SK-N-MC (cell line): ENCODE results near the gene RPL22.

Source experiments
- EZH2 ChIP-seq: fragments of 200-600 bp; sonication (generic); IDR thresholded peaks from one replicate; pipeline ENCODE4 v1.6.1; 2017; ENCODE audit warnings: antibody characterized with exemption
- FOXP2 ChIP-seq: optimal IDR thresholded peaks from 2 replicates; pipeline ENCODE3; 2011; ENCODE audit warnings: mild to moderate bottlenecking, moderate library complexity; ENCODE audit not compliant: insufficient read depth; ENCODE audit errors: extremely low read length, control extremely low read depth
- POLR2AphosphoS5 ChIP-seq: IDR thresholded peaks from 2 replicates; pipeline ENCODE4 v1.6.1; 2012; ENCODE audit warnings: mild to moderate bottlenecking, low read depth, low read length, borderline replicate concordance

- TF ChIP-seq POLR2AphosphoS5 (no peak), EZH2 (no peak), FOXP2 (no peak)
These were observed 45.9 kb upstream of the RPL22 start for GRCh38 chr1:6245086-6245868.
